ENCODE results near the gene SOX13. TPM values are rescaled to one million over a fixed set of nuclear protein-coding genes. Genes with fewer than 3 reads are reported as not detected.

Gene SOX13
- polyA plus RNA-seq, 3 donors, result 0.52 TPM; not detected in 2

GRCh38 chr1:204081164-204081790 lies 8.4 kb downstream of the SOX13 start:
- no peaks in the 10 kb centered on the region for H3K36me3 Mint-ChIP-seq
- no peaks in the 10 kb centered on the region for H3K4me1 Mint-ChIP-seq
- peaks cover 0 to 4% of the 10 kb centered on the region in 2 donors for H3K9me3 ChIP-seq (replicated peaks in 1 of 2; ENCODE audit: control insufficient read depth in 1 of 2, insufficient read depth in 1 of 2, low read length in 2 of 2)
- no peak overlapping the region for H3K4me3 ChIP-seq (replicated peaks in 1 of 3; ENCODE audit: low read depth in 2 of 3, low read length in 3 of 3)
- no peak for DNase-seq
- H3K79me2 ChIP-seq (ENCODE audit: insufficient read depth, low read length), result no peaks in the 10 kb centered on the region
- peaks cover 0 to 3% (median 0%) of the 10 kb centered on the region in 7 donors for H3K9me3 Mint-ChIP-seq
- H3K27ac ChIP-seq (ENCODE audit: low read depth in 1 of 2, low read length in 2 of 2), result no peak overlapping the region
- no peaks in the 10 kb centered on the region for H3K36me3 ChIP-seq (replicated peaks in 1 of 2; ENCODE audit: control insufficient read depth in 1 of 2, insufficient read depth in 2 of 2, low read length in 2 of 2)
- peaks cover 6 to 17% of the 10 kb centered on the region in 2 donors for H3K27me3 ChIP-seq (ENCODE audit: control insufficient read depth in 2 of 2, insufficient read depth in 2 of 2, low read length in 2 of 2)
- H3K9ac ChIP-seq (ENCODE audit: insufficient read depth, low read length, poor library complexity, severe bottlenecking), result no peak overlapping the region
- H3K27me3 Mint-ChIP-seq (ENCODE audit: low read depth in 3 of 3), result peaks cover 29 to 34% (median 31%) of the 10 kb centered on the region in 3 donors
- WGBS (ENCODE audit: insufficient coverage), result 18% methylated on average over 6 of the region's 13 CpGs
- no peak overlapping the region for H3K4me2 ChIP-seq (replicated peaks; ENCODE audit: extremely low read depth, low read length, poor library complexity, severe bottlenecking)
- no peak for TF ChIP-seq CTCF (IDR thresholded peaks at IDR 0.05)
- H2AFZ ChIP-seq (ENCODE audit: insufficient read depth, low read depth, low read length, poor library complexity, severe bottlenecking), result no peak overlapping the region
- H3K4me3 Mint-ChIP-seq, result no peak overlapping the region
- no peak overlapping the region for H3K27ac Mint-ChIP-seq
- intact Hi-C loops (cut with micrococcal nuclease), result no loop called here
- H4K20me1 ChIP-seq (ENCODE audit: insufficient read depth, low read length), result no peaks in the 10 kb centered on the region
- H3K4me1 ChIP-seq (ENCODE audit: control insufficient read depth in 1 of 2, insufficient read depth in 2 of 2, low read length in 2 of 2), result no peaks in the 10 kb centered on the region

GRCh38 chr1:204081791-204082513 lies 9.0 kb downstream of the SOX13 start:
- H3K27me3 ChIP-seq (ENCODE audit: control insufficient read depth in 2 of 2, insufficient read depth in 2 of 2, low read length in 2 of 2), result peaks cover 1 to 10% of the 10 kb centered on the region in 2 donors
- peaks cover 0 to 3% (median 0%) of the 10 kb centered on the region in 7 donors for H3K9me3 Mint-ChIP-seq
- no peak overlapping the region for H3K27ac ChIP-seq (ENCODE audit: low read depth in 1 of 2, low read length in 2 of 2)
- H3K36me3 ChIP-seq (replicated peaks in 1 of 2; ENCODE audit: control insufficient read depth in 1 of 2, insufficient read depth in 2 of 2, low read length in 2 of 2), result no peaks in the 10 kb centered on the region
- no peak for TF ChIP-seq CTCF (IDR thresholded peaks at IDR 0.05)
- WGBS (ENCODE audit: insufficient coverage), result 97% methylated on average over 5 of the region's 8 CpGs
- no peak overlapping the region for H2AFZ ChIP-seq (ENCODE audit: insufficient read depth, low read depth, low read length, poor library complexity, severe bottlenecking)
- no peak overlapping the region for H3K9ac ChIP-seq (ENCODE audit: insufficient read depth, low read length, poor library complexity, severe bottlenecking)
- H3K79me2 ChIP-seq (ENCODE audit: insufficient read depth, low read length), result no peaks in the 10 kb centered on the region
- H3K9me3 ChIP-seq (replicated peaks in 1 of 2; ENCODE audit: control insufficient read depth in 1 of 2, insufficient read depth in 1 of 2, low read length in 2 of 2), result no peaks in the 10 kb centered on the region
- no peaks in the 10 kb centered on the region for H3K4me1 ChIP-seq (ENCODE audit: control insufficient read depth in 1 of 2, insufficient read depth in 2 of 2, low read length in 2 of 2)
- H3K27me3 Mint-ChIP-seq (ENCODE audit: low read depth in 3 of 3), result peaks cover 22 to 29% (median 27%) of the 10 kb centered on the region in 3 donors
- H3K4me3 Mint-ChIP-seq, result no peak overlapping the region
- peak overlapping the region in 1 of 7 donors; percentile 67 for H3K27ac Mint-ChIP-seq
- no peaks in the 10 kb centered on the region for H3K36me3 Mint-ChIP-seq
- no peak for DNase-seq
- no peaks in the 10 kb centered on the region for H4K20me1 ChIP-seq (ENCODE audit: insufficient read depth, low read length)
- intact Hi-C loops (cut with micrococcal nuclease), result no loop called here
- H3K4me3 ChIP-seq (replicated peaks in 1 of 3; ENCODE audit: low read depth in 2 of 3, low read length in 3 of 3), result no peak overlapping the region
- H3K4me2 ChIP-seq (replicated peaks; ENCODE audit: extremely low read depth, low read length, poor library complexity, severe bottlenecking), result no peak overlapping the region
- no peaks in the 10 kb centered on the region for H3K4me1 Mint-ChIP-seq

Data from CD14-positive monocyte (primary cell).